Stomach (tissue), 4 donors: ENCODE data around the gene GRAMD2B.

Experiments
- EP300 ChIP-seq: sonication (generic); formaldehyde crosslinking; IDR thresholded peaks from one replicate; pipeline ENCODE4 v1.6.1; 2017; ENCODE audit warnings: antibody characterized with exemption
- POLR2AphosphoS5 ChIP-seq, 3 donors: sonication (generic); formaldehyde crosslinking; IDR thresholded peaks; one replicate each; pipeline ENCODE4 v1.6.1; 2016; ENCODE audit warnings: antibody characterized with exemption in 3 of 3
- TF ChIP-seq, protein P1 (sequence below), 7 experiments: fragments of 450-650 bp in 4 of 7; fragments of 200-600 bp in 3 of 7; sonication (generic) in 3 of 7; IDR thresholded peaks; one replicate each; pipeline ENCODE4 v1.5.1; 2016 to 2019; ENCODE audit warnings: antibody characterized with exemption in 7 of 7, control low read depth in 2 of 7, mild to moderate bottlenecking in 1 of 7

DNA sequence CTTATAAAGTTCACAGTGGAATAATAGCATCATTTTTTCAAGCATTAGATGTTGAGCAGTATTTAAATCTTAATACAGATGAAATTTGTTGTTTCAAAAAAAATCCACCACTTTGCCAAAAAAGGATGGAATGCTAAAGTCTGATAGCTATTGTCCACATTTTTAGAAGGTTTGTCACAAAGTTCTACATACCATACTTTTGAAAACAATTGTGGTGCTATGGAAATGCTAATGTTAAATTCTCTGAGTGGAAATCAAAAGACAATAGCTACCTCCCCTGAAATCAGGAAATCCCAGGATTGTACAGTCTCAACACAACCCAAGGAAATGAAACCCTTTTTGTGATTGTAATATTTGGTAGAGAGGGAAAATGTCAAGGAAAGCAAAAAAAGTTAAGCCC, 19.3 kb upstream of the GRAMD2B start:
- TF ChIP-seq, protein P1, sequence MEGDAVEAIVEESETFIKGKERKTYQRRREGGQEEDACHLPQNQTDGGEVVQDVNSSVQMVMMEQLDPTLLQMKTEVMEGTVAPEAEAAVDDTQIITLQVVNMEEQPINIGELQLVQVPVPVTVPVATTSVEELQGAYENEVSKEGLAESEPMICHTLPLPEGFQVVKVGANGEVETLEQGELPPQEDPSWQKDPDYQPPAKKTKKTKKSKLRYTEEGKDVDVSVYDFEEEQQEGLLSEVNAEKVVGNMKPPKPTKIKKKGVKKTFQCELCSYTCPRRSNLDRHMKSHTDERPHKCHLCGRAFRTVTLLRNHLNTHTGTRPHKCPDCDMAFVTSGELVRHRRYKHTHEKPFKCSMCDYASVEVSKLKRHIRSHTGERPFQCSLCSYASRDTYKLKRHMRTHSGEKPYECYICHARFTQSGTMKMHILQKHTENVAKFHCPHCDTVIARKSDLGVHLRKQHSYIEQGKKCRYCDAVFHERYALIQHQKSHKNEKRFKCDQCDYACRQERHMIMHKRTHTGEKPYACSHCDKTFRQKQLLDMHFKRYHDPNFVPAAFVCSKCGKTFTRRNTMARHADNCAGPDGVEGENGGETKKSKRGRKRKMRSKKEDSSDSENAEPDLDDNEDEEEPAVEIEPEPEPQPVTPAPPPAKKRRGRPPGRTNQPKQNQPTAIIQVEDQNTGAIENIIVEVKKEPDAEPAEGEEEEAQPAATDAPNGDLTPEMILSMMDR (IDR thresholded peaks at IDR 0.05): no peak
- TF ChIP-seq POLR2AphosphoS5 (IDR thresholded peaks at IDR 0.05) (no peak), EP300 (no peak)
